GM19372 (cell line): ENCODE data around the gene CDH4.

ENCODE experiments used
- ATAC-seq: cut with Tn5 transposase; IDR thresholded peaks from one replicate; pipeline ENCODE4 v1.9.1; 2021; ENCODE audit warnings: mild to moderate bottlenecking, low read depth, moderate library complexity; ENCODE audit not compliant: unreplicated experiment

The CDH4 gene

DNA sequence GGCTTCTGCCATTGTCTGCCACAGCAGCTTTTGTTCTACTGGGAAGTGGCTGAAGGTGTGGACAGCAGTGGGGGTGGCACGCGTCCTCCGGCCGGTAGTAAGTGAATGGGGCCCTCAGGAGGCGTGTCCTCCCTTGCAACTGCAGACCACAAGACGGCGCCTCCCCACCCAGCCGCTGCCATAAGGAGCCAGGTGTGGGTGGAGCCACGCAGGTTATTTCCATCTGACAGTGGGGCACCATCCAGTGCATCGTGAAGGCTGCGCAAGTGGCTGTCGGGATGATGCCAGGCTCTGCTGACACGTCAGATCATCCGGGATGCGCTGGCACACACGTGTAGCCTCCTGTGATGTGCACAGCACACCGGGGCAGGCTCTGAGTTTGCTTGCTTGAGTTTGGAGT, 379.7 kb downstream of the CDH4 start:
- ATAC-seq: no peak

DNA sequence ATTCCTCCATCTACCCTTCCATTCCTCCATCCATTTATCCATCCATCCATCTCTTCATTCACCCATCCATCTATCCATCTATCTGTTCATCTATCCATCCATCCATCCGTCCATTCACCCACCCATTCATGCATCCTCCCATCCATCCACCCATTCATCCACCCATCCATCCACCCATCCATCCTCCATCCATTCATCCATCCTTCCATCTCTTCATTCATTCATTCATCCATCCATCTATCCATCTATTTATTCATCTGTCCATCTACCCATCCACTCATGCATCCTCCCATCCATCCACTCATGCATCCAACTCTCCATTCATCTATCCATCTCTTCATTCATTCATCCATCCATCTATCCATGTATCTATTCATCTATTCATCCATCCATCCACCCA, 380.9 kb downstream of the CDH4 start:
- ATAC-seq: no peak

DNA sequence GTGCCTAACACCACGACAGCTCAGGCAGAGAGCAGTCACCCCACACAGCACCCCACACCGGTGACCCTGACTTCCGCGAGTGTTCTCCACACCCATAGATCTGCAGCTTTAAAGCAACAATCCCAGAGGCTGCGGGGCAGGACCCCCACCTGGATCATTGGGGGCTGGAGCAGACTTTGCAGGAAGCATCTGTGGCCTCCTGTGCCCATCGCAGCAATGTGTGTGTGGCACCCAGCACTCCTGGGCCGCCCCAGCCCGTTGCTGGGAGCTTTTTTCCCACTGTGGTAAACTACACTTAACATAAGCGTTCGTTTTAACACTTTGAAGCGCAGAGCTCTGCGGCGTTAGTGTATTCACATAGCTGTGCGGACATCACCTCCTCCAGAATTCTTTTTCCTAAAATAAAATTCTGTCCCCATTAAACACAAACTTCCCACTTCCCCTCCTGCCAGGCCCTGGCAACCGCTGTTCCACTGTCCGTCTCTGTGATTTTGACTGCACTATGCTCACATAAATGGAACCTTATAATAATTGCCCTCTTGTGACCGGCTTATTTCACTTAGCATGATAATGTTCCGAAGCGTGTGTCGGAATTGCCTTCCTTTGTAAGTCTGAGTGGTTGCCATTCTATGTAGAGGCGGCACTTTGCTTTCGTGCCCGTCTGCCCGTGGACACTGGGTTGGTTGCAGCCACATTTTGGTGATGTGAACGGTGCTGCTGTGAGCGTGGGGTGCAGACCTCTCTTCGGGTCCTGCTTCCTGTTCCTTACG, 382.5 kb downstream of the CDH4 start:
- no peak for ATAC-seq

DNA sequence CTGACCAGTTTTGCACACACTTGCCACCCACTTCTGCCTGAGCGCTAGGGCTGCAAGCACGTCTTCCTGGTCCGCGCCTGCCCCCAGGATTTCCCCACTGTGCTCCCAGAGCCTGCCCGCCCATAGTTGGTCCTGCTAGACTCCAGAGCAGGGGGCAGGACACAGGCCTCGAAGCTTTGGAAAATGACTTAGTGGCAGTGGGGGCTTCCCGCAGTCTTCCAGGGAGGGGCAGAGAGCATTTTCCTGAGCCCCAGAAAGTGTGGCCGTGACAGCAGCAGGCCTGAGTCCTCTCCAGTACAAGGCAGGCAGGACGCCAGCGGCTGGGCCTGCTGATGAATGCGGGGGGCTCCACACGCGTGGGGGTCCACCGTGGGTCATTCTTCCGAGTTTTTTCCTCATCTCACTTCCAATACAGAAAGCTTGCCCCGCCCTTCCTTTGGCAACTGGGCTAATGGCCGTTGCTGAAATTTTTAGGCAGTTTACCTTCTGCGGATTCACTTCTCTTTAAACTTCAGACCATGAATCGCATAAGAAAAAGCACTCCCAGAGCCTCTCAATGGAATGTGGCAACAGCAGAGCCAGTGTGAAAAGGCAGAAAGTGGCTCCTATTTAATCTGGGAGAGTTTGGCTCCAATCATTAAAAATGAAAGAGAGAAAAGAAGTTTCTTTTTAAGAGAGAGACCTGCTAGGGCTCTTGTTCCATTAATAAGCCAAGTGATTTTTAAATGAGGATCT, 383.8 kb downstream of the CDH4 start:
- ATAC-seq: no peak

- ATAC-seq: no peak
These were observed 384.6 kb downstream of the CDH4 start for GRCh38 chr20:61636531-61637116.

GRCh38 chr20:61638802-61639585, 386.9 kb downstream of the CDH4 start:
- no peak for ATAC-seq

DNA sequence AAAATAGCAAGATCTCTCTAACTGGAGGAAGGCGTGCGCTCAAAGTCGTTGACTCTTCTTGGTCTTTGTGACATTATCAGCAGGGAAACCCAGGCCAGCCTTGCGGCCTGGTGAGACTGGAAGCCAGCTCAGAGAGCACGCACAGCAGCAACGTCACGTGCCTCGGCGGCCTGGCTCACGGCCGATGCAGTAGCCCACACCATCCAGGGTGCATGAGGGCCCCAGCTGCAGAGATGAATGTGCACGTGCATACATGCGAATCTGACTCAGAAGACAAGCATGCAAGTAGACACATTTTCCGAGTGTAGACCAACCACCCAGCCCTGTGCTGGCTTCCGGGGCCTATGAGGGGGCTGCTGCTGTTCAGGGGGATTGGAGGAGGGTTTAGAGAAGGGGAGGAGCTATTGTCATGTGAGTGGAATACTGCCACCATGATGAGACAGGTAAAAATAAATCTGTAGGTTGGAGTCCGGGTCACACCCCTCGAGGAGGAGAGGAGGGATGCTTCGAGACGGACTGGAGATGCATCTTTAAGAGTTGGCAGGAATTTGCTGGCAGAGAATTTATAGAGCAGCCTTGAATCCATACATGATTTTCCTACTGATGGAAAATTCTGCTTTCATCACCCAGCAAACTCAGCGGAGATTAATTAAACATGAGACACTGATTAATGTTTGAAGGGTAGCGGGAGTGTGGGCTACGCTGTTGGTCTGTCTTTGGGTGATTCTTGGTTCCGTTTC, 388.2 kb downstream of the CDH4 start:
- ATAC-seq: no peak

DNA sequence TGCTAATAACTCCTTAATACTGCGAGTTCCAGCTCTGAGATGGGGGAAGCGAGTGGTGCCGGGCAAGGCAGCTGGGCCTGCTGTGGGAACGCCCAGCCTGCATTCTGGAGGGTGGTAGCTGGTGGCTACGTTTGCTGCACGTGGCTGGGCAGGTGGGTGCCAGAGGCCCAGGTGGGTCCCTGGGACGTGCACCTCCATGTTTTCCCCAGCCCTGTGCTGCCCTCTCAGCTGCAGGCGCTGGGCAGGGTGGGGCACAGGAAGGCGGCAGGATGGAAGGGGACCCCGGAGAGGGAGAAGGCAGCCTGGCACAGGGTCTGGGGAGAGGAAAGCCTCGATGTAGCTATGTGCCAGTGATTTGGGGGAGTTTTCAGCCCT, 388.8 kb downstream of the CDH4 start:
- ATAC-seq: no peak

DNA sequence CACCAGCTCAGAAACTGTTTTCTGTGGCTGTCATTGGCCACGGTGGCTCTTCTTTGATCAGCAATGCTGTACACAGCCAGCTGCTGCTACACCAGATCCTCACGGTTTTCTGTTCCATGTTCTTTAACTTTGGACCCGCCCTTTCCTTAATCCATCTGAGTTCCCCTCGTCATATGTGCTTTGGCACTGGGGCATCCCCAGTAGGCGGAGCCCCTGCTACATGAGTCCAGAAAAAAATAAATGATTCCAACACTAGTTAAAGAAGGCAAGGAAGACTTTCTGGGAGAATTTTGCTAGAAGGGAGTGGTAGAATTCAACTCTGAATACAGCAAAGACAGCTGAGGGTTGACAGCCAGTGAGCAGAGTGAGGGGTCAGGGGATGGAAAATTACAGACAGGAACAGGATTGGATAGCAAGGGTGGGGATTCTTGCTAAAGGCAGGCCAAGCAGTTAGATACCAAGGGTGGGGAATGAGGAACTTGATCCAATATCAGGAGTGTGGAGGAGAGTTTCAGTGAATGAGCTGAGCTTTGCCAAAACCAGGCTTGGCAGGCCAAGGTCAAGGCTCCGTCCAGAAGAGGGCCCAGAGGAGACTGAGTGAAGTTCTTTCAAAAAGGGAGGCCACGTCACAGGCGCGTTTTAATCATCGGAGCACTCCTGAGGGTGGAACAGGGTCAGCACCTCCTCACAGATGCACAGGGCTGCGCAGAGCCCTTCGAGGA, 391.8 kb downstream of the CDH4 start:
- no peak for ATAC-seq

DNA sequence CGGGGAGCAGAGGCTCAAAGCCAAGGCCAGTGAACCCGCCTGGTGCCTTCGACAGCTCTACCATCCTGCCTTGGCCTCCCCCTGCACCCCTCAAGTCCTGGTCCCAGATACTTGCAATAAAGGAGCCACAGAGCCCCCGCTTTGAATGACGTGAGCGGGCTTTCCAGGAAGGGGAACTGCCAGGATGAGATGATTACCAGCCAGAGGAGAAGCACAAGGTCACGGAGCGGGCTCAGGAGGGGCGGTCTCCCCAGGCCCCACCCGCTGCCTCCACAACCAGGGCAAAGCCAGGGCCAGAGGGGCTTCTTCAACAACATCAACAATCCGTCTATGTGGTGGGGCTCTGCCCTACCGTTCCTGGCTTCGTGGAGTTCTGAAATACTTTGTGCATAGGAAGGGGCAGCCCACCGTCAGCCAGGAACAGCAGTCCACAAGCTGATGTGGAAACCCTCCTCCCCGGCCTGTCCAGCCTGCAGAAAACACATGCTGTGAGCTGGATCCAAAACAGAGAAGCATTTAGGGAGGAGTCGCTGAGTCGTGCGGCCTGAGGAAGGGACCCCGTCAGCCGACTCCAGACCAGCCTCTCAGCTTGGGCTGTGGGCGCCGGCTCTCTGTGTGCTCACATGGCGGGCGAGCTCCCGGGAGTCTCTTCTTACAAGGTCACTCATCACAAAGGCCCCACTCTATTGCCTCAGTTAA, 392.5 kb downstream of the CDH4 start:
- ATAC-seq: no peak

- ATAC-seq: no peak
These were observed 393.7 kb downstream of the CDH4 start for GRCh38 chr20:61645732-61646131.

DNA sequence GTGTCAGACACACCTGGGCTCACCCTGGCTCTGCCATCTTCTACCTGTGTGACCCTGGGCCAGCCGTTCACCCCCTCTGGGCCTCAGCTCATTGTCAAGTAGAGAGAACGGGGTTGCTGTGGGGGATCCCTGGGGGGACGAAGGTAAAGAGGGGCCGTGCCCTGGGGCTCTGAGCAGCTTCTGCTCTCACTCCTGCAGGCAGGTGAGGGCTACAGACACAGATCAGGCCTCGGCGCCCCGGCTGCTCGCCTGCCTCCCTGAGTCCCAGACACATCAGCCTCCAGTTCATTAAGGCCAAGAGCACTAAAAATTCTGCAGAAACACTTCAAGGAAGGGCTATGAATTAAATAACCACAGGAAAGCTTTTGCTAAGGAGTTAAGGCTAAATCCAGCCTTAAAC, 394.4 kb downstream of the CDH4 start:
- ATAC-seq: no peak

- ATAC-seq: no peak
These were observed 394.9 kb downstream of the CDH4 start for GRCh38 chr20:61646986-61647385.

GRCh38 chr20:61647702-61648101, 395.6 kb downstream of the CDH4 start:
- ATAC-seq: no peak

GRCh38 chr20:61649105-61649859, 397.2 kb downstream of the CDH4 start:
- no peak for ATAC-seq

DNA sequence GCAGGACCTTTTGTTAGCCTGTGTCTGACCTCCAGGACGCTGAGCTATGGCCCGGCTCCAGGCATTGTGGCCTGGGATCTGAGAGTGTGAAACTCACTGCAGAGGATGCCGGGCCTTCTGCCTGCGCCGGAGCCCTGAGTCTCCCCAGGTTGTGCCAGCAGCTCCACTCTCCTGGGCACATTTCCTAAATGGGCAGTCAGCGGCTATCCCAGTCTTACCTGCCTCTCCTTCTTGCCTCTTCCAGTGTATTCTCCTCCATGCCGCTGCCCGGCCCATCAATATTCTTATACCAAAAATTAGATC, 397.8 kb downstream of the CDH4 start:
- no peak for ATAC-seq

- no peak for ATAC-seq
These were observed 399.1 kb downstream of the CDH4 start for GRCh38 chr20:61650912-61651733.

DNA sequence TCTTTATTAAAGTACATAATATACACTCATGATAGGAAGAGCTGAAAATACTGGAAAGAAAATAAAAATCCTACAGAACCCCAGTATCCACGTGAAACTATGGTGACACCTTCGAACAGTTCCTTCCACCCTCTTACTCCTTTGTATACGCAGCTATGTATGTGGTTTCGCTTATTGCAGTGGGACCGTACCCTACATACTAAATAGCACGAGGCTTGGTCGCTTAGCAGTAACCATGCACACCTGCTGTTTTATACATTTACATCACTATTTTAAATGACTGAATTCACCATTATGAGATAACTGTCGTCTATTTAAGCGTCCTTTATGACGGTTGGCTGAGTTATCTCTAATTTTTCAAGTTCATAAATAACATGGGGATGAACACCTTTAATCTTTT, 400.1 kb downstream of the CDH4 start:
- ATAC-seq: no peak
